Neural progenitor cell (in vitro differentiated cells): ENCODE measurements around the gene SPC24.

Experiments
- EZH2 ChIP-seq: fragments of 200-600 bp; sonication (generic); IDR thresholded peaks from 2 replicates; pipeline ENCODE4 v1.6.1; 2017; ENCODE audit warnings: antibody characterized with exemption, mild to moderate bottlenecking, moderate library complexity
- TF ChIP-seq, protein P1 (sequence below): fragments of 200-600 bp; sonication (generic); IDR thresholded peaks from 2 replicates; pipeline ENCODE4 v1.5.1; 2017; ENCODE audit warnings: antibody characterized with exemption, mild to moderate bottlenecking

DNA sequence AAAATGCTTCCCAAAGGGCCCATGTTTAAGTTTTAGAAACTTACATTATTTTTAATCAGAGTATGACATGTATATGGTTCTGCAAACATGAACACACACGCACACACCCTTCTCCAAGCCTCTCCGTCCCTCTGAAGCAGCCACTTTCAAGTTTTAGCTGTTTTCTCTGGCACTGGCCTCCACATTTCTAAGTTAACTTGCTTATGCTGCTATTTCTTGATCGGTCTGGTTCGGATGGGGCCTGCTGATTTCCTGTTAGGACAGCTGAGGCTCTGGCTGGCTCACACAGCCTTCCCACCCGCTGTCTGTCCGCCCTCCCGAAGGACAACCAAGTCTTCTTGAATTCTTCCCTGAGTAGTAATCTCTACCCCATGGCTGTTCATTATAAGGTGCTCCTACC lies 4.4 kb downstream of the SPC24 start:
- no peak for TF ChIP-seq EZH2
- TF ChIP-seq, protein P1, sequence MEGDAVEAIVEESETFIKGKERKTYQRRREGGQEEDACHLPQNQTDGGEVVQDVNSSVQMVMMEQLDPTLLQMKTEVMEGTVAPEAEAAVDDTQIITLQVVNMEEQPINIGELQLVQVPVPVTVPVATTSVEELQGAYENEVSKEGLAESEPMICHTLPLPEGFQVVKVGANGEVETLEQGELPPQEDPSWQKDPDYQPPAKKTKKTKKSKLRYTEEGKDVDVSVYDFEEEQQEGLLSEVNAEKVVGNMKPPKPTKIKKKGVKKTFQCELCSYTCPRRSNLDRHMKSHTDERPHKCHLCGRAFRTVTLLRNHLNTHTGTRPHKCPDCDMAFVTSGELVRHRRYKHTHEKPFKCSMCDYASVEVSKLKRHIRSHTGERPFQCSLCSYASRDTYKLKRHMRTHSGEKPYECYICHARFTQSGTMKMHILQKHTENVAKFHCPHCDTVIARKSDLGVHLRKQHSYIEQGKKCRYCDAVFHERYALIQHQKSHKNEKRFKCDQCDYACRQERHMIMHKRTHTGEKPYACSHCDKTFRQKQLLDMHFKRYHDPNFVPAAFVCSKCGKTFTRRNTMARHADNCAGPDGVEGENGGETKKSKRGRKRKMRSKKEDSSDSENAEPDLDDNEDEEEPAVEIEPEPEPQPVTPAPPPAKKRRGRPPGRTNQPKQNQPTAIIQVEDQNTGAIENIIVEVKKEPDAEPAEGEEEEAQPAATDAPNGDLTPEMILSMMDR = no peak
